GM18861 (cell line): Measurements from ENCODE around the gene TMEM184C.

Experiments
- ATAC-seq: cut with Tn5 transposase; IDR thresholded peaks from one replicate; pipeline ENCODE4 v1.9.1; 2021; ENCODE audit not compliant: unreplicated experiment

The TMEM184C gene

GRCh38 chr4:147617173-147617840 is at the start of gene TMEM184C:
Gene TMEM184C (plus strand): TSS chr4:147617397. CDS start chr4:147617957, 560 bp downstream.
- ATAC-seq: peak; percentile 99

- no peak for ATAC-seq
These were observed 46.6 kb upstream of the TMEM184C start for GRCh38 chr4:147570616-147571015.

- ATAC-seq: no peak
These were observed 46.0 kb upstream of the TMEM184C start for GRCh38 chr4:147571036-147571770.

GRCh38 chr4:147576084-147576483 is 41.1 kb upstream of the TMEM184C start:
- ATAC-seq: no peak

- ATAC-seq: no peak
These were observed 39.1 kb upstream of the TMEM184C start for GRCh38 chr4:147578051-147578476.

- no peak for ATAC-seq
These were observed 38.6 kb upstream of the TMEM184C start for GRCh38 chr4:147578593-147578992.

GRCh38 chr4:147580396-147580795 is 36.8 kb upstream of the TMEM184C start:
- ATAC-seq: no peak

- ATAC-seq: no peak
These were observed 35.4 kb upstream of the TMEM184C start for GRCh38 chr4:147581606-147582350.

GRCh38 chr4:147582386-147583060 is 34.7 kb upstream of the TMEM184C start:
- ATAC-seq: no peak

GRCh38 chr4:147583876-147584275 is 33.3 kb upstream of the TMEM184C start:
- no peak for ATAC-seq

GRCh38 chr4:147586032-147586431 is 31.2 kb upstream of the TMEM184C start:
- ATAC-seq: no peak

GRCh38 chr4:147586637-147587036 is 30.6 kb upstream of the TMEM184C start:
- peak; percentile 84 for ATAC-seq

- no peak for ATAC-seq
These were observed 30.2 kb upstream of the TMEM184C start for GRCh38 chr4:147587041-147587440.

- no peak for ATAC-seq
These were observed 27.6 kb upstream of the TMEM184C start for GRCh38 chr4:147589586-147589985.

GRCh38 chr4:147590249-147590920 is 26.8 kb upstream of the TMEM184C start:
- no peak for ATAC-seq

GRCh38 chr4:147591106-147591505 is 26.1 kb upstream of the TMEM184C start:
- ATAC-seq: no peak

- ATAC-seq: no peak
These were observed 23.1 kb upstream of the TMEM184C start for GRCh38 chr4:147594107-147594506.

- no peak for ATAC-seq
These were observed 22.6 kb upstream of the TMEM184C start for GRCh38 chr4:147594578-147594977.

- ATAC-seq: no peak
These were observed 20.8 kb upstream of the TMEM184C start for GRCh38 chr4:147596377-147596776.

- ATAC-seq: no peak
These were observed 20.2 kb upstream of the TMEM184C start for GRCh38 chr4:147596981-147597380.

- ATAC-seq: no peak
These were observed 19.6 kb upstream of the TMEM184C start for GRCh38 chr4:147597561-147597960.
